GM23248 (cell line): Measurements from ENCODE around the gene DDX27.

Experiments used
- EZH2 ChIP-seq: fragments of 200-600 bp; sonication (generic); IDR thresholded peaks from 2 replicates; pipeline ENCODE4 v1.6.1; 2018; ENCODE audit warnings: antibody characterized with exemption, mild to moderate bottlenecking; ENCODE audit not compliant: insufficient read depth, poor library complexity, severe bottlenecking
- EZH2phosphoT487 ChIP-seq: fragments of 200-600 bp; sonication (generic); IDR thresholded peaks from 2 replicates; pipeline ENCODE4 v1.6.1; 2018; ENCODE audit warnings: antibody characterized with exemption, moderate library complexity, mild to moderate bottlenecking, low read depth; ENCODE audit not compliant: insufficient read depth

DNA sequence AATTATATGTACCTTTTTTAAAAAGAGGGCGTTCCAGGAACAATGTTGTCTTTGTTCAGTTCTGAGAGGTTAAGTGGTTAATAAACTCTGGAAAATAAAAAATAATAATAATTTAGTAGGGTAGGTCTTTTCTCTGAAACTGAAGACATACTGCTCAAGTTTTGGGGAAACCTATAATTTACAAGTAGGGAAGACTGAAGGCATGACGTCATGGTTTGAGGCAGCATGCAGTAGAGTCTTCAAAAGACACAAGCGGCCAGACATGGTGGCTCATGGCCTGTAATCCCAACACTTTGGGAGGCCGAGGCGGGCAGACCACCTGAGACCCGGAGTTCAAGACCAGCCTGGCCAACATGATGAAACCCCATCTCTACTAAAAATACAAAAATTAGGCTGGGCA is 45.0 kb upstream of the DDX27 start:
- TF ChIP-seq EZH2 (no peak), EZH2phosphoT487 (no peak)
